ENCODE data around the gene HIVEP3.

The HIVEP3 gene

DNA sequence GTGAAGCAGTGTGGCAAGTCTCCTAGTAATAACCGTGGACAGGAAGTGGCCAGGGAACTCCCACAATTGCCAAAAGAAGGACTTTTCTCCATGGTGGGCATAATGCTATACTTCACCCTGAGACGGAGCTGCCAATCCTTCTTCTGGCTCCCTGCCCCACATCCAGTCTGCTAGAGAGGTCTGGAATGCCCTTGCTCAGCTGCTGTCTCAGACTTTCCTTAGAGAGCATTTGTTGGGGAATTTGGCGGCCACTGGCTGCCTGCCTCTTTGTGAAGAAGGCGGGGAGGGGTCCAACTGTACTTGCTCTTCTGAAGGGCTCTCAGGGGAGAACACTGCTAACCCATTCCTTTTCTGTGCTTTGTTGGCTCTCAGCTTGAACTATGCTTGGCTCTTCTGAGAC lies 310.5 kb downstream of the HIVEP3 start:
- peak; percentile 93 for DNase-seq

DNA sequence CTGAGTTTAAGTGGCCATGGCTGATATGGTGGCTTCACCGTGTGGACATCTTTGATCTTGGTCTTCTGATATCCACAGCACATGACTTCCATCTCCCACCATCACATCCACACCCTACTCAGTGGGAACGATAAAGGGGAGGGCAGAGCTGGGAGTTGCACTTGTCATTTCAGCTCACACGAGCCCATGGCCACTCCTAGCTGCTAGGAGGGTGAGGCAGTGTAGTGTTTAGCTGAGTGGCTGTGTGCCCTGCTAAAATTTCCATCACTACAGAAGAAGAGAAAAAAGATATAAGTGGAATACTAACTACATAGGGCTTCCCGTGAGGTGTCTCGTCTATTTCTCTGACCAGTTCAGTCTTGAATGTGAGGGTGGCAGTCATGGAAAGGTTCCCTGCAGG lies 310.9 kb downstream of the HIVEP3 start:
- DNase-seq = no peak

DNA sequence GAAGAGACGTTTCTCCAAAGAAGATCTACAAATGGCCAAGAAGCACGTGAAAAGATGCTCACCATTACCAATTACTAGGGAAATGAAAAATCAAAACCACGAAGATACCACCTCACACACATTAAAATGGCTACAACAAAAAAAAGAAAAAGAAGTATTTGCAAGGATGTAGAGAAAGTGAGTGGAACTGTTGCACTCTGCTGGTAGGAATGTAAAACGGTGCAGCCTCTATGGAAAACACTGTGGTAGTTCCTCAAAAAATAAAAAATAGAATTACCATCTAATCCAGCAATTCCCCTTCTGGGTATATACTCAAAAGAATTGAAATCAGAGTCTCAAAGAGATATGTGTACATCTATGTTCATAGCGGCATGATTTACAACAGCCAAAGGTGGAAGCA lies 318.8 kb downstream of the HIVEP3 start:
- DNase-seq = peak; percentile 34

DNA sequence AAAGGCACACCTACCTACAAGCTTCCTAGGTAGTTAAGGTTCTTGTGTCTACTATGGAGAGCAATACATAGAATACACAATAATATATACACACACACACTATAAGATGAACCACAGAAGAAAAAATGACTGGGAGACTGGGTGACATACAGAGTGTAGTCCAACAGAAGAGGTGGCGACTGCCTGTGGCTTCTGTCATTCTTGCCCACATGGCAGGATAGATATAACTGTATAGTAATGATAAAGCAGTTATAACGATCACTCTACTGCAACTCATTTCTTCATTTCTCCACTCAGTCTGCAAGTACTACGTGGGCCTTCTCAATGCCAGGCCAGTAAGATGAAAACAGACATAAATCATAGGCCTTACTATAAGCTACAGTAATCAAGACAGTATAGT lies 320.4 kb downstream of the HIVEP3 start:
- no peak for DNase-seq

DNA sequence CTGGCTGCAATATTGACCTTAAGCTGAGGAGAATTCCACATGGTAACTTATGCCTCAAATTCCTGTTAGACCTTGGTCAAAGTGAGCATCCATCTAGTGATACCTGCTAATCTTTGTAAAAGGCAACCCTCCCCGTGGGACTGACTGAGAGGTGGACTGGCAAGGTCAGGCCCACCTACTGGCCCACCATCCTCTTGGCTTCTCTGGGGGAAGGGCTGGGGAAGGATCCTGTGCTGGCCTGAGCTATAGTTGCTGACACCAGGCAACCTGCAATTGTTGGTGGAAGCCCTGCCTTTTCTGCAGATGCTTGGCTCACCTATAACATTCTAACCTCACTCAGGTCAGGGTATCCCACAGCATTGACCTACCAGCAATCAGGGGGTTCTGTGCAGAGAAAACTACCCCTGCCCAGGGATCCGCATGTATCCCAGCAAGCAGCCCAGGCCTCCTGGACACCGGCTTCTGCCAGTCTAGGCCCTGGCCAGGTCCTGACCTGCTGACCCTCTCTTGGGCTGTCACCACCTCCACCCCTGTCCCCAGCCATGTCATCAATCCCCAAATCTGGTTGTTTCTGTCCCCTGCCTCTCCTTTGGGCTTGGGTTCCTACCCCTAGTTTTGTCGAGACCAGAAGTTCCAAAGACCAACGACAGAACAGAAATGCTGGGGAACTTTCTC lies 326.1 kb downstream of the HIVEP3 start:
- DNase-seq = no peak

DNA sequence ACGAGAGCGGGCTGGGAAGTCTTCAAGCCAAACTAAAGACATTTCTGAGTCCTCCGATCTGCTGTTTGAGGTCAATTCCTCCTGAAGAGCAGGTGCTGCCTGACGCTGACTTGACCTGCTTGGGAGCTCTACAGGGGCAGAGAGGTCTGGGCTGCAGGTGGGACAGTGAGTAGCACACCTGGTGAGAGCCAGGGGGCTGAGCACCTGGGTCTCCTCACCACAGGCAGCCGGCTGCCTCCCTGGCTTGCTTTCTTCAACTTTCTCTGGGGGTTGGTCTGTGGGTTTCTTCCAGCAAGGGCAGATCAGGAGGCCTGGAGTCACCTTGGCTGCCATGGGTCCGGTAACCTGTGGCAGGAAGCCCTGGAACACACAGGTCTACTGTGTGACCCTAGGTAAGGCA lies 326.8 kb downstream of the HIVEP3 start:
- DNase-seq = no peak

DNA sequence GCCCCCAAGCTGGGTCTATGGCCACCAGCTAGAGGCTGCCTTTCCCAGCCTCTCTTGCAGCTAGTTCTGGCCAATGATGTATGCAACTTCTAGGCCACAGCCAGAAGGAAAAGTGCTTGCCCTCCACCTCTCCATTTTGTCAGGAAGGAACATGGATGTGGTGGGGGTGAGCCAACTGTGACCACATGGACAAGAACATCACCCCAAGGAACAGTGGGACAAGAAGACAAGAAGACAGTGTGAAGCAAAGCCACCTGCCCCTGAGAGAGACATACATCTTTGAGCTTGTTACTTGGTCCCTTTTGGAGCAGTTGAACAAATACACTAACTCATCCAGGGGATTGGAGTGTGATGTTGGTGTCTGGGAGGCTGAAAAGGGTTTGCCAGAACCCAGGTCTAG lies 328.4 kb downstream of the HIVEP3 start:
- DNase-seq = no peak

DNA sequence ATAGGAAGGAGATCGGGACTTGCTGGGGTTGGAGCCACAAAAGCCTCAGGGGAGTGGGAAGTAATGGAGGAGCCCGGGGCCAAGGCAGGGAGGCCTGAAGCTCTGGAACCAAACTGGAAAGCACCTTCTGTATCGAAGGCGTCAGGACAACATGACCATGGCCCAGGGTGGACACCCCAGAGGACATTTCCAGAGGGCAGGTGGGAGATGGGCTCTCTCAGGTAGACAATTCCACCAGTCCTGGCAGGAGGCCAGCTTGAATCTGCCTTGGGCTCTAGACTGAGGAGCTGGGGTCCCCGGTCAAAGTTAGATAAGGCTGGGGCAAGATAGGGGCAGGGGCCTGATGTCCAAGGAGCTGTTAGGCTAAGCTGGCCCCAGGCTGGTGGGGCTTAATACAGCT lies 329.3 kb downstream of the HIVEP3 start:
- no peak for DNase-seq

DNA sequence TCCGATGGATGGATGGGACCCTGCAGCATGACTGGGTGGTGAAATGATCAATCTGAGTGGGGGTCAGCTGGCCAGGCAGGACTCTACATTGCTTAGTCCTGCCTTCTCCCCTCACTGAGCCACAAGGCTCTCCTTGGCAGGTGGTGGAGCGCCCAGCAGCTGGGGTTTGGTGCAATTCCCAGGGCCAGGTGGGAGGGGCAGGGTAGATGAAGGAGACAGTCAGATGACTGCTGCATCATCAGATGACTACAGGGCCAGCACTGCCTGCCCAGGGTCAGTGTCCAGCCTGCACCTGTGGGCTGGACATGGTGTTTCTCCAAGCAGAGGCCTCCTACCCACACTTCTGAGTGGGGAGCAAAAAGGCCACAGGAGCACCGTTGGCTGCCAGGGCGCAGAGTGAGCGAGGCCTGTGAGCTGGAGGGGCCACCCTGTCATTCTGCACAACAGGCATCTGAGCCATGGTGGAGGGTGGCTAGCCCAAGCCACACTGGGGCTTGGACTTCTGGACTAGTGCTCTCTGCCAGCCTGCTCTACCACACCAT lies 330.3 kb downstream of the HIVEP3 start:
- DNase-seq = no peak

DNA sequence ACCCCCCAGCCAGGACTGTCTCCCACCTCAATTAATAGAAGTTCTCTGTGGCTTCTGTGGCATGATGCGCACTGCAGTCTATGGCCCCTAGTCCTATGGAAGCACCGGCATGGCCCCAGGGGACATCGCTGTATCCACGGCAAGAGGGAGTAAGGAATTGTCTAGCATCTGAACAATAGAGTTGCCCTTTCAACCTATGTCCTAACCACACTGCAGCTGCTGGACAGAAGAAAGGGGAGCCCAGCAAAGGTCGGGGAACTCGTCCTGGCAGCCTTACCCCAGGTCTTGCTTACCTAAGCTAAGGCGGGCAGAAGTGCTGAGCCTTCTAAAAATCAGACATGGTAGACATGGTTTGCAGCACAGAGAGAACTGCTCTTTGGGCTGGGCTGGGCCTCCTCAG lies 330.9 kb downstream of the HIVEP3 start:
- no peak for DNase-seq

DNA sequence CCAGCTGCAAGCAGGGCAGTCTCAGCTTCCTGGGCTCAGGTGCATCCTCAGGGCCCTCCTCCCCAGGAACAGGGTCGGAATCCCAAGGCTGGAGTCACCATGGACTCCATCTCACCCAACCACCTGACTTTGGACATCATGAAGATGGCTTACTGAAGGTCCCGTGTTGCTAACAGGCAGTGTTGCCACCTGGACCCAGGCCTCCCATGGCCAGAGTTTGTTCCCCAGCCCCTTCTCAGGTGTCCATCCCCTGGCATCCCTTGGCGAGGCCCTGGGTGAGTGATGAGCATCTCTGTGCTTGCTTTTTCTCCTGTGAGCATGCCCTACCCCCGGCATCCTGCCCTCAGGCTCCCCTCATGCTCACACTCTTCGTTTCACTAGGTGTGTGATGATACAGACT lies 332.5 kb downstream of the HIVEP3 start:
- no peak for DNase-seq

DNA sequence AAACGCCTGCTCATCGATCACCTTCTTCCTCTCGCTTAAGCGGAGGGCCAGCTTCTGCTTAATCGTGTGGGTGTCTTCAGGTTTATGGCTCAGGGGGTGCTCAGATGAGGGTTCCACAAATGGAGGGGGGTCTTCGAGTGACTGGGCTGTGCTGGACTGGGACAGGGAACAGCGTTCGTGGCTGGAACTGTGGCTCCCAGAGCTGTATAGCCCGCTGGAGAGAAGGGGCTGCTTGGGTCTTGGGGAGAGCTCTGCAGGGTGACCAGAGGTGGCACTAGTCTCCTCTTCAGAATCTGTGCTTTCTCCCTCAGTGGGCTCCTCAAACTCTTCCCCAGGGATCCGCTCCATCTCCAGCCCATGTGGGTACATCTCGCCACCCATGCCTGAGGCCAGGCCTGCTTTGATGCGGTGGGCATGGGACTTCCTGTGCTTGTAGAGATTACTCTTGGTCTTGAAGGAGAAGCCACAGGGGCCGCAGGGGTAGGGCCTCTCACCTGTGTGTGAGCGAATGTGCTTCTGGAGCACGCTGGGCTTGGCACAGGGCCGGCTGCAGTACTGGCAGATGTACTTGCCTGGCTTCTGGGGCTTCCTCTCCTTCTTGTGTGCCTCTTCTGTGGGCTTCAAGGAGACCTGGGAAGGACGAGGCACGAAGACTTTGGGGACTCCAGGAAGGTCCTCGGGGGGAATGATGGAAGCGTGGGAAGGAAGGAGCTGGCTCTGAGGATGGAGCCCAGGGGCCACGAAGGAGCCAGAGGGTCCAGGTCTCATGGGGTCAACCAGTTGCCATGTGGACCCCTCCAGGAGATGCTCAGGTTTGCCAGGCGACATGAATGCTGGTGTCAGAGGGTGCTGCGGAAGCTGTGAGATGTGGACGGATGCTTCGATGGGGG lies 334.8 kb downstream of the HIVEP3 start:
- DNase-seq = no peak

DNA sequence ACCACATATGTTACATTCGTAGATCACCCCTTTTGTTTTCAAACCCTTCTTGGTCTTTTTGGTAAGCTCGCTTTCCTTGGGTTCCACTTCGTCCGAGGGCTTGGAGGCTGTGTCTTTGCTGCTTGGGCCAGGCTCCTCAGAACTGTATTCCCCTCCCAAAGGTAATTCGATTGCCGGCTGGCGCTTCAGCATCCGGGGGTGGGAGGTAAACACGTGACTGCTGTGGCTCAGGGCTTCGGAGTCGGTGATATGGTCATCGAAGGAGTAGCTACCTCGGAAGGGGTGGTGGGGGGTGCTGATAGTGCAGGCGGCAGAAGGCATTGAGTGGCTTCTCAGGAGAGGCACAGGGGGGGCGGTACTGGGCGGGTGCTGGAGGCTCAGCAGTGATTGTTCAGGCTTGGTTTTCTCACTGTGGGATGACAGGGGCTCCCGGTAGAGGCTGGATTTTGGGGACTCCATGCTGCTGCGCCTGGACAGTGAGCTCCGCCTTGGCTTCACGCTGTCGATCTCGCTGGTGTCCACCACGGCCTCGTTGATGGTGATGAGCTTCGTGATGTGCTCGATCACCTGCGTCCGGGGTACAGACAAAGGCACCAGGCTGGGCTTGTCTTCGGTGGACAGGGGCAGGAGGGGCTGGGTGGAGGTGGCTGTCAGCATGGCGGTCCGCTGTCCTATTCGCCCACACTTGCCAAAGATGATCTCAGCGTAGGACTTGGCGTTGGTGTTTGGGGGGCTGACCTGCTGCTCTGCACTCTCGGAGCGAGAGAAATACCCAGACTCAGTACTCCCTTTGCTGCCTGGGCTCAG lies 335.7 kb downstream of the HIVEP3 start:
- DNase-seq = no peak

DNA sequence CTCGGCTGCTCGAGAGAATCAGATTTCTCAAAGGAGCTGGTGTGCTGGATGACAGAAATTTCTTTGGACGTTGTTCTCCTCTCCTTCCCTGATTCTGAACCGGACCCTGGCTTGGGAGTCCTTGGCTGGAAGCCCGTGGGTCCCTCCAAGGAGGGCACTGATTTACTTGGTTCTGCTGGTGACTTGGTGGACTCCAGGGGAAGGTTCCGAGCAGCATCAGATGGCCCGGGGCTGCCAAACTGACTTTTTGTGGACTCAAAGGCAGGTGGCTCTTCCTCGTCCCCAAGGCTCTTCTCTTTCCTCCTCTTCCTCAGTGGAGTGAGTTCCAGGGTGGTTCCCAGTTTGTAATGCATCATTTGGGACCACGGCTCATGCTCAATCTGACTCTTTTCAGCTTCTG lies 336.4 kb downstream of the HIVEP3 start:
- no peak for DNase-seq

DNA sequence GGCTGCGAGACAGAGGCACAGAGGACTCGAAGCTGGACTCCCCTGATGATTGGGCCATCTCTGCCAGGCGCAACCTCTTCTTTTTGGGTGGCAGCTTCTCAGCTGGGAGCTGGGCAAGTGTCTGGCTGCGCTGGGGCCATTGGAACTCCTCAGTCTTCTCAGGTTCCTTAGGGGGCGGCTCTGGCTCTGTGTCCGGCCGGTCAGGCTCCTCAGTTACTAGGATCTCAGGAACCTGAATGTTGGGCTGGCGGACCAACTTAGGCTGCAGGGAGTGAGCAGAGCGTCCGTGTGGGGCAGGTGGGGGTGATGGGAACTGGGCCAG lies 336.8 kb downstream of the HIVEP3 start:
- no peak for DNase-seq

DNA sequence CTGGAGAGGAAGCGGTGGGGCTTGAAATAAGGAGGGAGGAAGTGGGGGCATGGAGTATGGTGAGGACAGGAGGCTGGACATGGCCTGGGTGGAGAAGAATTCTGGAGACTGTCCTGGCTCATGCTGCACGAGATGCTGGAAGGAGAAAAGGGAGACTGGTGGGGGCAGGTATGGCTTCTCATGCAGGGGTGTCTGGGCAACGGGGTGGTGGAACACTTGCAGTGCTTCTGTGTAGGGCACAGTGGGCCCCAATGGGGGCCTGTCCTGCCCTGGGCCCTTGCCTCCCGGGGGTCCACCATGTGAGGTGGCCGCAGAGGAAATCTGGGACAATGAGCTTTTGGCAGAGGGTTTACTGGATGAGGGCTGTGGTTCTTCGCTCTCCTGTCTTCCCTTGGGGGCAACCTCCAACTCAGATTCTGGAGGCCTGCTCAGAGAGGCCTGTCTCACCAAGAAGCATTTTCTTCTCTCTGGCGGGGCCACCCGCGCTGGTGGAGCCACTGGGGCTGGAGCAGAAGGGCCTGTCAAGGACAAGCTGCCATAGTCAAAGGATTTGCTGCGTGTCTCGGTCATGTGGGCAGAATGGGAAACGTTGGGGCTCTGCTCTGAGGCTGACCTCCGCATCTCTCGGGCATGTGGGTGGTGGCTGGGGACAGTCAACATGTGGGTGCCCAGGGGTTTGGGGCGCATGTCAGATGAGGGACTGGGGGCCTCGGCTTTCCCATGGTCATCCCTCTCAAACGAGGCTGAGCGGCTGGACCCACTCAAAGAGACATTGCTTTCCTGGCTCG lies 337.3 kb downstream of the HIVEP3 start:
- no peak for DNase-seq

DNA sequence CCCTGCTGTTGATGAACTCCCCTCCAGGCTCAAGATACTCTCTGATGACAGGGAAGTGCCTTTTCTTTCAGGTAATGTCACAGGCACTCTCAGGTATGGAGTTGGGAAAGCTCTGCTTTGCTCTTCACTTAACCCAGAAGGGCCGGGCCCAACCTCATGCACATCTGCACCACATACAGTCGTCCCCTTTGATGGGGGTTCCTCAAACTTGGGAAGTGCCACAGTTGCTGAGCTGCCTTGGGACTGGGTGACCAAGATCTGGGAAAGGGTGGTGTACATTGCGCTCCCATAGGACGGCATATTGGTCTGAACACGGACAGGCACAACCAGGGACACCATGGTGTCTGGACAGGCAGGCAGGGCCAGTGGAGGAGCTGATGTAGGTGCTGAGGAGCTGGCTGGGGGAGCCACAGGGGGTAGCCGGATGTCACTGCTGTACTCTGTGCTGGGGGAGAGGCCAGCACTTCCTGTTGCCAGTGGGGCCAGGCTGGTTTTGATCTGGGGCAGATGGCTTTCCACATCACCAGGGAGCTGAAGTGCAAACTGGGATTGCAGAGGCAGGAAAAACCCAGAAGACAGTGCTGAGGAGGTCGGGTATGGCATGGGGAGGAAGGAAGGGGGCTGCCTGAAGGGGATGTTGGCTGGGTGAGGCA lies 338.1 kb downstream of the HIVEP3 start:
- no peak for DNase-seq

DNA sequence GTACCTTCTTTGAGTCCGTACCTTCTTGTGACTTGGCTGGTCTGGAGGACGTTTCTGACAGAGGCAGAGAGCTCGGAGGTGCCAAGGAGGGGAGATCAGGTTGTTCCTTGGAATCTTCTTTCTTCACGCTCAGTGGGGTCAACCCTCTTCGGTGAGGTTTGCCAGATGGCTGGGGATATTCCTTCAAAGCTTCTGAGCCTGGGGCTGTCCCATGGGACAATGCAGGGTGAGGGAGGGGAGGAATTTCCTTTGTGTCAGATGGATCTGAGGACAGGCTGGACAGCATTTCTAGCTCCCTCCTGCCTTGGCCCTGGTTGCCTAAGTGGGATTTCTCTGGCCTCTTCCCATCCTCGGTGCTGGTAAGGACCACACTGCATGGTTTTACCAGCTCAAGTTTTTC lies 338.7 kb downstream of the HIVEP3 start:
- no peak for DNase-seq

DNA sequence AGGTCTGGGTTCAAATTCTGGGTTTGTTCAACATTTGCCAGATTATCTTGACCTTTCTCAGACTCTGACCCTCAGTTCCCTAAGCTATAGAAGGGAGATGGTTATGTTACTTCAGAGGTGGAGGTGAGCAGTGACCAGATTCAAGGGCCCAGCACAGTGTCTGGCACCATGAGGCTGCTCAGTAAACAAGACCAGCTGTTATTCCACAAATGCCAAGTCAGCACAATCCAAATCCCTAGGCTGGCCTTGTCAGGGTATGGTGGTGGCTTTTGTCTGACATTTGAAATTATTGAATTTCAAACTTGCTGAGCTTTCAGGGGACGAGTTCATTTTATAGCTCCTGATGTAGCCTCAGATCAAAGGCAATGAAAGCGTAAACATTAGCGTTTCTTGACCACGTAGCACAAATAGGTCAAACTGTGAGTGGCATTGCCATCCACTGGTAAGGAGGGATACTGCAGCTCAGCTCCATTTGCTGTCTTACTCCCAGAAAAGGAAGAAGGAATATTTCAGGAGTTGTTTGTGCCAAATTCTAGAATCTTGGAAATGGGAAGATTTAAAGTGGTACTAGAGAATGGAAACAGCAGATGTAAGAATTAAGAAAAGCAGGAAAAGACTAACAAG lies 339.9 kb downstream of the HIVEP3 start:
- DNase-seq = peak; percentile 37

DNA sequence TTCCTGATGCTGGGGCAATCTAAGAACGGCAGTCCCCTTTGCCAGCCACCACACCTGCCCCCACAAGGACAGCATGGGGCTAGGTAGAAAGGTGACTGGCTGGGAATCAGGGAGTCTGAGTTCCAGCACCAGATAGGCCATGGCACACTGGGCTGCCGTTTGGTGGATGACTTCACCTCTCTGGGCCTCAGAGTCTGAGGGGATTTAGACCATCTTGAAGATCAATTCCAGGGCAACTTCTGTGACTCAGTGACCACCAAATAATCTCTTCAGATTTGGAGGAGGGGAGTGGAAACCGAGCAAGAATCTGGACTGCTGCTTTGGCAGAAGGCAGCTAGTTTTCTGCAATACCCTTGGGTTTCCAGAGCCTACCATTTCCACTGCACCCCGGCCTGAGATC lies 342.1 kb downstream of the HIVEP3 start:
- DNase-seq = peak; percentile 57

DNA sequence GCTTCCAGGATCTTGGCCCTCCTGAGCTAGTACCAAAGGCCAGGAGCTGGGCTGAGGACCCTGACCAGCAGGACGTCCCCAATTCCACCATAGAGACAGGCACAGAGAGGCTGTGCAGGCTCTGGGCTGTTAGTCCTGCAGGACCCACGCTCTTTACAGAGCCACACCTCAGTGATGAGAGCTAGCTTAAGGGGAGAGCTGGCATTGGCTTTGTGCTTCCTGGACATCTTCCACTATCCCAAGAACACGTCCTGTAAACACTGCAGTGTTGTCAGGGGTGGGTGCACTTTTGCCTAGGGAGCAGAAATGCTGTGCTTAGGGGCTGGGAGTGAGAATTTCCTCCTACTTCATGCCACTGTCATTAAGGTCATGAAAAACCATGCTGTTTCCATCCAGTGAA lies 342.5 kb downstream of the HIVEP3 start:
- DNase-seq = no peak
